OCI-LY1 (cell line): ENCODE measurements around the gene GNAT1.

ENCODE experiments used
- EZH2 ChIP-seq: fragments of 200-600 bp; sonication (generic), shearing (Covaris generic); IDR thresholded peaks from 2 replicates; pipeline ENCODE4 v1.8.0; 2017; ENCODE audit warnings: borderline replicate concordance, mixed run types, mild to moderate bottlenecking, antibody characterized with exemption, low read length, moderate library complexity, mixed read lengths
- TF ChIP-seq, protein P1 (sequence below): fragments of 200-600 bp; sonication (generic), shearing (Covaris generic); IDR thresholded peaks from 2 replicates; pipeline ENCODE4 v1.5.1; 2017; ENCODE audit warnings: mild to moderate bottlenecking, antibody characterized with exemption, low read length, moderate library complexity, mixed read lengths

DNA sequence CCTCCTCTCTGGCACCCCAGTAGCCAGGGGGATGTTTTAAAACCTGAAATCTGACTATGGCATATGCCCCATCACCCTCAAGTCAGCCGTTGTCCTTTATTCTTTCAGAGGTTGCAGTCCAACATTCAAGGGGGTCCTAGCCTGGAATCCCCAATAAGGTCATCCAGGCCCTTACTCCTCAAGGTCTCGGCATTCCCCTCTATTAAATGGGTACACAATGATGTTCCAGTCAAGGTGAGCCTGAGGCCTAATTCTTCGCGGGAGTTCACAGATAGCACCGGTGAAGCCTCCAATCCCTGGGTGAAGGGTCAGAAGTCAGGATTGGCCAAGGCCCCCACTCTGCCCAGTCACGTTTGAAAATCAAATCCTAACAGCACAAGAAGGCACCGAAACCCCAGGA, 44.4 kb upstream of the GNAT1 start:
- TF ChIP-seq, protein P1, sequence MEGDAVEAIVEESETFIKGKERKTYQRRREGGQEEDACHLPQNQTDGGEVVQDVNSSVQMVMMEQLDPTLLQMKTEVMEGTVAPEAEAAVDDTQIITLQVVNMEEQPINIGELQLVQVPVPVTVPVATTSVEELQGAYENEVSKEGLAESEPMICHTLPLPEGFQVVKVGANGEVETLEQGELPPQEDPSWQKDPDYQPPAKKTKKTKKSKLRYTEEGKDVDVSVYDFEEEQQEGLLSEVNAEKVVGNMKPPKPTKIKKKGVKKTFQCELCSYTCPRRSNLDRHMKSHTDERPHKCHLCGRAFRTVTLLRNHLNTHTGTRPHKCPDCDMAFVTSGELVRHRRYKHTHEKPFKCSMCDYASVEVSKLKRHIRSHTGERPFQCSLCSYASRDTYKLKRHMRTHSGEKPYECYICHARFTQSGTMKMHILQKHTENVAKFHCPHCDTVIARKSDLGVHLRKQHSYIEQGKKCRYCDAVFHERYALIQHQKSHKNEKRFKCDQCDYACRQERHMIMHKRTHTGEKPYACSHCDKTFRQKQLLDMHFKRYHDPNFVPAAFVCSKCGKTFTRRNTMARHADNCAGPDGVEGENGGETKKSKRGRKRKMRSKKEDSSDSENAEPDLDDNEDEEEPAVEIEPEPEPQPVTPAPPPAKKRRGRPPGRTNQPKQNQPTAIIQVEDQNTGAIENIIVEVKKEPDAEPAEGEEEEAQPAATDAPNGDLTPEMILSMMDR, result no peak
- no peak for TF ChIP-seq EZH2
